Left hindlimb (tissue), 1 donor: Measurements from ENCODE around the gene TLCD3A.
"Not testable (repeated sequence)": the region's sequence is repeated elsewhere in the genome, so short reads cannot be mapped to it uniquely, and the experiment has no call there.

Experiments
- DNase-seq: peaks from one replicate; pipeline ENCODE4 v3.0.0-alpha.2; 2018

The TLCD3A gene

GRCh38 chr17:732067-732901 lies at the start of gene TLCD3A:
Gene TLCD3A, plus strand, starts transcription at chr17:732596. Its CDS starts 52 bp downstream, at chr17:732648.
- peak; percentile 86 for DNase-seq

- DNase-seq, result no peak
Observed at GRCh38 chr17:683040-683439, 49.4 kb upstream of the TLCD3A start.

GRCh38 chr17:683499-684254 lies 48.7 kb upstream of the TLCD3A start:
- no peak for DNase-seq

- DNase-seq, result no peak
Observed at GRCh38 chr17:685006-685405, 47.4 kb upstream of the TLCD3A start.

- no peak for DNase-seq
Observed at GRCh38 chr17:688100-688989, 44.1 kb upstream of the TLCD3A start.

- DNase-seq, result no peak
Observed at GRCh38 chr17:689556-690275, 42.7 kb upstream of the TLCD3A start.

- DNase-seq, result no peak
Observed at GRCh38 chr17:690361-690760, 42.0 kb upstream of the TLCD3A start.

- no peak for DNase-seq
Observed at GRCh38 chr17:691423-691822, 41.0 kb upstream of the TLCD3A start.

- no peak for DNase-seq
Observed at GRCh38 chr17:692116-692515, 40.3 kb upstream of the TLCD3A start.

GRCh38 chr17:693791-694638 lies 38.4 kb upstream of the TLCD3A start:
- peak; percentile 47 for DNase-seq

GRCh38 chr17:696369-696768 lies 36.0 kb upstream of the TLCD3A start:
- DNase-seq, result no peak

- no peak for DNase-seq
Observed at GRCh38 chr17:697682-698081, 34.7 kb upstream of the TLCD3A start.

- not testable (repeated sequence) for DNase-seq
Observed at GRCh38 chr17:698096-698495, 34.3 kb upstream of the TLCD3A start.

- DNase-seq, result no peak
Observed at GRCh38 chr17:699345-699744, 33.1 kb upstream of the TLCD3A start.

GRCh38 chr17:700504-701094 lies 31.8 kb upstream of the TLCD3A start:
- DNase-seq, result no peak

GRCh38 chr17:703081-703875 lies 29.1 kb upstream of the TLCD3A start:
- DNase-seq, result no peak

- DNase-seq, result no peak
Observed at GRCh38 chr17:704111-704864, 28.1 kb upstream of the TLCD3A start.

- DNase-seq, result no peak
Observed at GRCh38 chr17:705011-705410, 27.4 kb upstream of the TLCD3A start.

- no peak for DNase-seq
Observed at GRCh38 chr17:705863-706262, 26.5 kb upstream of the TLCD3A start.
